GM12874 (cell line): ENCODE data around the gene SNX32.

Experiments used
- TF ChIP-seq, protein P1 (sequence below): IDR thresholded peaks from 2 replicates; pipeline ENCODE4 v1.5.1; 2011; ENCODE audit warnings: low read depth, mild to moderate bottlenecking, control low read depth, low read length, moderate library complexity; ENCODE audit not compliant: insufficient read depth

The SNX32 gene

GRCh38 chr11:65847746-65848145, 14.0 kb downstream of the SNX32 start:
- TF ChIP-seq, protein P1, sequence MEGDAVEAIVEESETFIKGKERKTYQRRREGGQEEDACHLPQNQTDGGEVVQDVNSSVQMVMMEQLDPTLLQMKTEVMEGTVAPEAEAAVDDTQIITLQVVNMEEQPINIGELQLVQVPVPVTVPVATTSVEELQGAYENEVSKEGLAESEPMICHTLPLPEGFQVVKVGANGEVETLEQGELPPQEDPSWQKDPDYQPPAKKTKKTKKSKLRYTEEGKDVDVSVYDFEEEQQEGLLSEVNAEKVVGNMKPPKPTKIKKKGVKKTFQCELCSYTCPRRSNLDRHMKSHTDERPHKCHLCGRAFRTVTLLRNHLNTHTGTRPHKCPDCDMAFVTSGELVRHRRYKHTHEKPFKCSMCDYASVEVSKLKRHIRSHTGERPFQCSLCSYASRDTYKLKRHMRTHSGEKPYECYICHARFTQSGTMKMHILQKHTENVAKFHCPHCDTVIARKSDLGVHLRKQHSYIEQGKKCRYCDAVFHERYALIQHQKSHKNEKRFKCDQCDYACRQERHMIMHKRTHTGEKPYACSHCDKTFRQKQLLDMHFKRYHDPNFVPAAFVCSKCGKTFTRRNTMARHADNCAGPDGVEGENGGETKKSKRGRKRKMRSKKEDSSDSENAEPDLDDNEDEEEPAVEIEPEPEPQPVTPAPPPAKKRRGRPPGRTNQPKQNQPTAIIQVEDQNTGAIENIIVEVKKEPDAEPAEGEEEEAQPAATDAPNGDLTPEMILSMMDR: no peak

DNA sequence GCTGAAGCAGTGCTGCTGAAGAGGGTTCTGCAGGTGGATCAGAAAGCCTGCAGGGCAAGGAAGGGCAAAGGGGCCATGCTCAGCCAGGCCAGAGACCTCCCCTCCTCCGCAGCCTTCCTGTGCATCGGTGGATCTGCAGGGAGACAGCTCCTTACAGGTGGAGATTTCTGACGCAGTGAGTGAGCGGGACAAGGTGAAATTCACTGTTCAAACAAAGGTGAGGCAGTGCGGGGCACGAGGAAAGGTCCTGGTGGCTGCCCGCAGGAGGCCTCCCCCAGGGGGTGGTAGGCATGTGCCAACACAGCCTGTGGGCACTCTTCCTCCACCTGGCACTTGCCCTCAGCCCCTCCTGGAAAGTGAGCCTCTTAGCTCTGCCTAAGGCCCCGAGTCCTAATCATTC, 15.6 kb downstream of the SNX32 start:
- TF ChIP-seq, protein P1: no peak

- TF ChIP-seq, protein P1: no peak
These were observed 16.0 kb downstream of the SNX32 start for GRCh38 chr11:65849771-65850216.

DNA sequence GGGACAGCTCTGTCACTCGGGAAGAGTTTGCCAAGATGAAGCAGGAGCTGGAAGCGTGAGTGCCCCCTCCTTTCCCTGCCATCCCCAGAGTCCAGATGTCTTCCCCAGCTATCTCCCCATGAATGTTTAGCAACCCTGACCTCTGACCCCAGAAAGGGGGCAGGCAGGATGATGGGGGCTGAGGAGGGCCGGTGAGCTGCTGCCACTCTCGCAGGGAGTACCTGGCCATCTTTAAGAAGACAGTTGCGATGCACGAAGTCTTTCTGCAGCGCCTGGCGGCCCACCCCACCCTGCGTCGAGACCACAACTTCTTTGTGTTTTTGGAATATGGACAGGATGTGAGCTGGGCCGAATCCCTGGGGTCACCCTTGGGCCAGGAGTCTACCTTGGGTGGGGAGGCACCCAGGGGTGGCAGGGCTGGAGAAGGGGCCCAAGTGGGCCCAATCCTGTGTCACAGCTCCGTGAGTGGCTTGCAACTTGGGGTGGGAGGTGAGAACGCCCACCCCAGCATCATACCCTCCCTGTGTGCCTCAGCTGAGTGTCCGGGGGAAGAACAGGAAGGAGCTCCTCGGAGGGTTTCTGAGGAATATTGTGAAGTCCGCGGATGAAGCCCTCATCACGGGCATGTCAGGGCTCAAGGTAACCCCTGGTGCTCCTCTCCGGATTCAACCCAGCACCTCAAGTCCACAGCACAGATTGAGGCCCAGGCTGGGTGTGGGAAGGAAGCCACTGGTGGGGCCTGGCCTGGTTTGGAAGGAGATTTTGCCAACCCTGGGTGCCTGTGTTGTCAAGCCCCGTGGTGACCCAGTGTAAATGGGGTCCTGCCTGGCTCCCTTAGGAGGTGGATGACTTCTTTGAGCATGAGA, 16.7 kb downstream of the SNX32 start:
- TF ChIP-seq, protein P1: no peak

GRCh38 chr11:65851083-65851579, 17.4 kb downstream of the SNX32 start:
- TF ChIP-seq, protein P1: peak; percentile 62

- TF ChIP-seq, protein P1: no peak
These were observed 18.2 kb downstream of the SNX32 start for GRCh38 chr11:65851811-65852507.

DNA sequence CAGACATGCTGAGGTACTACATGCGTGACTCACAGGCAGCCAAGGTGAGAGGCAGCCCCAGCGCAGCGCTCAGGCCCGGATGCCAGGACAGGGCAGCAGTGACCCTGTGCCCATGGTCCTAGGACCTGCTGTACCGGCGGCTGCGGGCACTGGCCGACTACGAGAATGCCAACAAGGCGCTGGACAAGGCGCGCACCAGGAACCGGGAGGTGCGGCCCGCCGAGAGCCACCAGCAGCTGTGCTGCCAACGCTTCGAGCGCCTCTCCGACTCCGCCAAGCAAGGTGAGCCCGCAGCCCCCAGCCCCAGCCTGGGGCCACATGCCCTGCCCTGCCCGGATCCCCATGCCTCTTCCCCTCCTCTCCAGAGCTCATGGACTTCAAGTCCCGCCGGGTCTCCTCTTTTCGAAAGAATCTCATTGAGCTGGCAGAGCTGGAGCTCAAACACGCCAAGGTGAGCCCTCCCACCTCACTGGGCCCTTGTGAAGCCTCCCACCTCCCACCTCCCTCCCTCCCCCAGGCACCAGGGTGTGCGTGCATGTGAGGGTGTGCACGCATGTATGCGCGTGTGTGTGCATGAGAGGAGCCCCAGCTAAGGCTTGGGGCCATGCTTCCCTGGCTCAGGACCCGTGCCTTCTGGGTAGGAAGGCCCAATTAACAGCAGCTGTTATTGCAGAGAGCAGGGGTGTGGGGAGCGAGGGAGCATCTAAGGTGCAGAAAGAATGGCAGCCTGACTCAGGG, 18.9 kb downstream of the SNX32 start:
- TF ChIP-seq, protein P1: no peak
